Stomach smooth muscle (tissue), 2 donors: ENCODE results near the gene GLRX.

Source experiments
- H3K27ac ChIP-seq: one replicate; pipeline ENCODE4 v1.7.0; 2013; ENCODE audit warnings: mild to moderate bottlenecking, low read length, inconsistent platforms
- H3K27me3 ChIP-seq, 2 donors: one replicate each; pipeline ENCODE4 v1.7.0; 2013; ENCODE audit warnings: low read length in 2 of 2; ENCODE audit not compliant: insufficient read depth in 2 of 2, control insufficient read depth in 1 of 2
- H3K36me3 ChIP-seq, 2 donors: one replicate each; pipeline ENCODE4 v1.7.0; 2013; ENCODE audit warnings: low read length in 2 of 2; ENCODE audit not compliant: control insufficient read depth in 2 of 2, insufficient read depth in 2 of 2
- H3K4me1 ChIP-seq: one replicate; pipeline ENCODE4 v1.7.0; 2013; ENCODE audit warnings: low read length; ENCODE audit not compliant: control insufficient read depth, insufficient read depth
- H3K4me3 ChIP-seq, 2 donors: one replicate each; pipeline ENCODE4 v1.7.0; 2013; ENCODE audit warnings: low read length in 2 of 2
- H3K9ac ChIP-seq, 2 donors: one replicate each; pipeline ENCODE4 v1.7.0; 2013; ENCODE audit warnings: low read length in 2 of 2, mild to moderate bottlenecking in 1 of 2
- H3K9me3 ChIP-seq, 2 donors: one replicate each; pipeline ENCODE4 v1.7.0; 2013; ENCODE audit warnings: low read length in 2 of 2; ENCODE audit not compliant: control insufficient read depth in 2 of 2
- donor health status: healthy.
- donor health status: Pancreatic carcinoma.

GLRX gene

DNA sequence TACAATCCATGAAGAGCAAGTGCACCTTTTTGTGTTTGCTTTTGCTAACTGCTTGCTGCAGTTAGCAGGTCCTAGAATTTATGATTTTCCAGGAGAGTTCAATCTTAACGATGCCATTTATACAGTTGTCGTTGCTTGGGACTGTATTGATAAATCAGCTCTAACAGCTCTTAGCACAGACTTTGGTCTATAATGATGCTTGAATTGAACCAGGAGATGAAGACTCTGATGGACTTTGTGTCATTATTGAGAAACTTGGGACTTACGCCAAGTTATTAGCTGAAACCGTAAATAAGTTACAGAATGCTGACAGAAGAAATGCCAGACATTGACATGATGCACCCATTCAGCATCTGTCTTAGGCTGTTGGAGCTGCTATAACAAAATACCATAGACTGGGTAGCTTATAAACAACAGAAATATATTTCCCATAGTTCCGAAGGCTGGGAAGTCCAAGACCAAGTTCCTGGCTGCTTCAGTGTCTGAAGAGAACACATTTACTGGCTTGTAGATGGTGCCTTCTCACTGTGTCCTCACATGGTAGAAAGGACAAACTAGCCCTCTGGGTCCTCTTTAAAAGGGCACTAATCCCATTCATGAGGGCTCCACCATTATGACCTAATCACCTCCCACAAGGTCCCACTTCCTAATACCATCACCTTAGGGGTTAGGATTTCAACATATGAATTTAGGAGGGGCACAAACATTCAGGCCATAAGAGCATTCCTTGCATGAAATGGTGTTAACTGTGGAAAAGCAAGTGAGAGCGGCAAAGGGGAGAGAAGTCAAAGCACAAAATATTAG, 17.6 kb downstream of the GLRX start:
- Histone ChIP-seq H3K4me1 (peaks cover 16% of the 10 kb centered on the region), H3K27ac (no peak overlapping the region), H3K36me3 (peaks cover 2 to 3% of the 10 kb centered on the region in 2 donors), H3K27me3 (no peaks in the 10 kb centered on the region), H3K9ac (no peak overlapping the region), H3K4me3 (no peak overlapping the region), H3K9me3 (no peaks in the 10 kb centered on the region)

DNA sequence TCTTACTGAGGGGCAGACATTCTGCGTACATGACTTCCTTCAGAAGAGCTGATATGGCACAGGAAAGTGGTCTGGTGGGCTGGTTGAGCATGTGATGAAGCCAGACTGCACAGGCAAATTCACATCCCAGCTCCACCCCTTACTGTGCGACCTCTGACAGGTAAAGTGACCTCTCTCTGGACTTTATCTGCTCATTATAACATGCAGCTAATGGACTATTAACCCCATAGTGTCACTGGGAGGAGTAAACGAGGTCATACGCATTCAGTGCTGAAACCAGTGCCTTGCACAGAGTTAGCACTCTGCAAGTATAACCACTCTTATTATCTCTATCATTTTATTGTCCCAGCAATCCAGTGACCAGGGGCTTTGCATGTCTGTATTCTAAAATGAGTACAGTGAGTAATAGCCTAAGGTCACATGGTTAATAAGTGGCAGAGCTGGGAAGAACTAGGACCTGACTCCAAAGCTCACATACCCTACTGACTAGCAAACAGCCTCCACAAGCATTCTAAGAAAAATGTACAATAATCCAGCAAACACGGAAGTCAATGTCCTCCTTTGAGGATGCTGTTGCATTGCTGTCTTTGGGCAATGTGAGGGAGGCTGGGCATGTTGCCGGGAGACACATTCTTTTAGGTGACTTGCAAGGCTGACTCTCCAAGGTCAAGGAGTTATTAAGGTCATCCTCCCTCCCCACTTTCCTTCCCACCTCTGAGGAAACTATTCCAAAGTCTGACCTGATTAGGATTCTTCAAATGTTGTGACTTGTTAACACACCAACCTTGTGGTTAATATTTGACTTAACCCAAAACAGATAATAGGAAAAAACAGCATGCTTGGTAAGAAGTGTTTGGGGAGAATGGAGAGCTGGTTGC, 19.0 kb downstream of the GLRX start:
- H3K9ac ChIP-seq: no peak overlapping the region

DNA sequence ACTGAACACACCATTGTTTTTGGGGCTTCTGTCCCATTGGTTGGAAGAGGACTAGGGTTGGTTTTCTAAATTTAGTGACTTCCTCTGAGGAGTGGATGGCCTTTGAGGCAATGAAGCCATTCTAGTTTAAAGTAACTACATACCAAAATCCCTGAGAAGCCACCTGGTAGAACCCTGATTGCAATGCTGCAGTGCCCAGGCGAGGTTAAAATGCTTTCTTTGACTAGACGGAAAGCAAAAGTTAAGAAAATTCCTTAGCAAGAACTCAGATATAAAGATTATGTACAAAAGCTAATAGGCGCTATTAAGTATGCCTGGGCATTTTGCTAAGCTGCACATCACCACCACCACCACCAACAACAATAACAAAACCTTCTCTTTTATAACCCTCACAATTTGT, 20.6 kb downstream of the GLRX start:
- H3K27ac ChIP-seq: no peak overlapping the region
- H3K9ac ChIP-seq: no peak overlapping the region
- H3K4me3 ChIP-seq: no peak overlapping the region
- no peaks in the 10 kb centered on the region for H3K4me1 ChIP-seq
- no peaks in the 10 kb centered on the region for H3K27me3 ChIP-seq
- no peaks in the 10 kb centered on the region for H3K9me3 ChIP-seq
- peaks cover 4% of the 10 kb centered on the region in 2 donors for H3K36me3 ChIP-seq

More for the DNA sequence above, 19.0 kb downstream of the GLRX start:
- Histone ChIP-seq H3K27me3 (no peaks in the 10 kb centered on the region), H3K36me3 (peaks cover 2 to 3% of the 10 kb centered on the region in 2 donors), H3K4me1 (peaks cover 7% of the 10 kb centered on the region), H3K4me3 (no peak overlapping the region), H3K9me3 (no peaks in the 10 kb centered on the region), H3K27ac (no peak overlapping the region)

DNA sequence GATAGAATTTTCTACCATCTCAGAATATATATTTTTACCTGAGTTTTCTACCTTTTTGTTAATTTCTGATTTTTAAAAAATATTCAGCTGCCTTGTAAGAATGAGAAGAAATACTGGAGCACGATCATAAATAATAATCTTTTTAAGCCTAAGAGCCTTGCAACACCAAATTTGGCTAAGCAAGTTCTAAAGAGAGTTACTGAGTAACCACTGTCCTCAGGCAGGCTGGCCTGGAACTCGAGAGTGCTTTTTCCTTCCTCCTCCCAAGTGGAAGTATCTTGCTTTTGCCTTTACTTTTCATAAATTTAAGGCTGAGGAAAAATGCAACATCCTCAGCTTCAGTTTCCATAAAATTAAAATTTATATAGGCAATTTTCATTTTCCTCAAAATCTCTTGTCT, 21.0 kb downstream of the GLRX start:
- Histone ChIP-seq H3K9me3 (no peaks in the 10 kb centered on the region), H3K27me3 (no peaks in the 10 kb centered on the region), H3K9ac (no peak overlapping the region), H3K36me3 (peaks cover 7 to 8% of the 10 kb centered on the region in 2 donors), H3K4me3 (no peak overlapping the region), H3K4me1 (no peaks in the 10 kb centered on the region), H3K27ac (no peak overlapping the region)

DNA sequence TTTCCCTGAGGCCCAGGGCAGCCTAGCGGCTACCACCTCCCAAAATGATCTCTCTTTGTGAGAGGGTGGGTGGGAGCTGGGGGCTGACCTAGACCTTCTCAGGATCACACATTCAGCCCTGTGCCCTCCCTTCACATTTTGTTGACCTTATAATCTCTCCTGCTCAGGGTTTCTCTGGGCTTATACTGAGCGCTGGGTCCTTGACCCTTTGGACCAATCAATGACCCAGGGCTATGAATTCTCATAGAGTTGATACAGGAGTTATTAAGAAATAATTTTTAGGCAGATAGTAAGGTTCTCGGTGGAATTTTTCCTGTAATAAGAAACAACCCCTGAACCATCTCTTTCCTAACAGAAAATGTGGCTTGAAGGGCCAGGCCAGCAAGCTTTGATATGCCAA, 22.0 kb downstream of the GLRX start:
- H3K4me1 ChIP-seq: no peaks in the 10 kb centered on the region
- H3K27ac ChIP-seq: no peak overlapping the region
- H3K36me3 ChIP-seq: peaks cover 7 to 9% of the 10 kb centered on the region in 2 donors
- H3K4me3 ChIP-seq: no peak overlapping the region
- H3K9me3 ChIP-seq: no peaks in the 10 kb centered on the region
- no peak overlapping the region for H3K9ac ChIP-seq
- H3K27me3 ChIP-seq: no peaks in the 10 kb centered on the region

DNA sequence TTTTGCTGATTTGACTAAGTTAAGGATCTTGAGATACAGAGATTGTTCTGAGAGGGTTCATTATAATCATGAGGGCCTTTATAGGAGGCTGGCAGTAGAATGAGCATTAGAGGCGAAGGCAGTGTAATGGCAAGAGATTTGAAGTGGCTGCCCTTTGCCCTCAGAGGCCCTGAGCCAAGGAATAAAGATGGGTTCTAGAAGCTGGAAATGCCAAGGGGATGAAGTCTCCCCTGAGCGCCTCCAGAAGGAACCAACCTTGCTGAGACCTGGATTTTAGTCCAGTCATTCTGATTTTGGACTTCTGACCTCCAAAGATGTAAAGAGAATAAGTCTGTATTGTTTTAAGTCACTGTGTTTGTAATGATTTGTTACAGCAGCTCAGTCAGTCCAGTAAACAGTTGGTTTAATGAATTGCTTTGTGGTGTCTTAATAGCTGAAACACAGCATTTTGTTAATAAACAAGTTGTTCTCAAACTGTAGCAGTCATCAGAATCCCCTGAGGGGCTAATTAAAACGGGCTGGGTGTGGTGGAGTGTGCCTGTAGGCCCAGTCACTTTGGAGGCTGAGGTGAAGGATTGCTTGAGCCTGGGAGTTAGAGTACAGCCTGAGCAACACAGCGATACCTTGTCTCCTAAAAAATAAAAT, 23.2 kb downstream of the GLRX start:
- no peak overlapping the region for H3K9ac ChIP-seq
- H3K27me3 ChIP-seq: no peaks in the 10 kb centered on the region
- no peaks in the 10 kb centered on the region for H3K9me3 ChIP-seq
- no peaks in the 10 kb centered on the region for H3K4me1 ChIP-seq
- H3K27ac ChIP-seq: no peak overlapping the region
- no peak overlapping the region for H3K4me3 ChIP-seq
- peaks cover 6 to 7% of the 10 kb centered on the region in 2 donors for H3K36me3 ChIP-seq

DNA sequence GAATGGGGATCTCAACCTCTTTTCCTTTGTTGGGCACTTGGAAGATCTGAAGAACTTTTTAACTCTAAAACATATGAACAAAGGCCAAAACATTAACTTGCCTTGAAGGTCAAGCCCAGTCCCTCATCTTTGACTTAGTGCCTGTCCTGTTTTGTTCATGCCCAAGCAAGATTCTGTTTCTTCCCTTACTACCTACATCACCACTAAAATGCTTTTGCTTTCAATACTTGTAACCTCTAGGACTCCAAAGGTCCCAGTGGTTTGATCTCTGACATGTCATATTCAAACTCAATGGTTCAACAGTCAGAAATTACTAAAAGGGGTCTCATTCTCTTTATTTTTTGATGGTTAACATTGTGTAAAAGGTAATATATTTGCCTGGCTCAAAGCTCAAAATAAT, 24.0 kb downstream of the GLRX start:
- Histone ChIP-seq H3K9ac (no peak overlapping the region), H3K4me3 (no peak overlapping the region), H3K4me1 (no peaks in the 10 kb centered on the region), H3K36me3 (peaks cover 6 to 7% of the 10 kb centered on the region in 2 donors), H3K9me3 (no peaks in the 10 kb centered on the region), H3K27ac (no peak overlapping the region), H3K27me3 (no peaks in the 10 kb centered on the region)

DNA sequence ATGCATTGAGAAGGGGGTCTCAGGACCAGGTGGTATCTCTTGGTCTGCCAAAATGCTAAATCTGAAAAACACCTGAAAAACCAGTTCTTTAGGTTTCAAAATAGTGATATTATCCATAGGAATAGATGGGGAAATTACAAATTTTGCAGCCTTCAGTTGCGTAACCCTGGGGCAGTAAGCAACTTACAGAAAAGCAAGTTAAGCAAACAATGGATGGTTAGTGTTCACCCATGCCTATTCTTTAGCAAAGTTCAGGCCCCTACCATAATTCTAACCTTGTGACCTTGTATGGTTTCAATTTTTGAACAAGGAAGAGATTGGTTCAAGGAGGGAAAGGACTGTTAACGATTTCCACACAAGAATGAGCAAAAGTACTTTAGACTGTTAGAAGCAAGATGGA, 24.5 kb downstream of the GLRX start:
- Histone ChIP-seq H3K9ac (no peak overlapping the region), H3K4me1 (no peaks in the 10 kb centered on the region), H3K27me3 (no peaks in the 10 kb centered on the region), H3K9me3 (no peaks in the 10 kb centered on the region), H3K27ac (no peak overlapping the region), H3K4me3 (no peak overlapping the region), H3K36me3 (peaks cover 6 to 7% of the 10 kb centered on the region in 2 donors)

DNA sequence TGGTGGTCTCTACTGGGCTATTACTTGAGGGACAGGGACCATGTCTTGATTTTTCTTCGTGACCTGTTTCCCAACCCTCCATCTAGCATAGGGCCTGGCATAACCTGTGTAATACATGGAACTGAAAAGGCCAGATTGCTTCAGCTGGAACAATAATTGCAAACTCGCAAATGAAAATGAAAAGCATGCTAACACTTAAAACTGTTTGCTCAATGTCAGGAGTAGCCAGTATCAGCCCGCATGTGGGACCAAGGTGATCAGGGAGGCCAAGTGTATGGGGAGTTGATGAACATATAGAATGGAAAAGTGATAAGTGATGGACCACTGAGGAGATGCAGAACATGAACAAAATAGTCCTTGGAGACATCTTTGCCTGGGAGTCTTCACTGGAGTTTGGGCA, 25.2 kb downstream of the GLRX start:
- Histone ChIP-seq H3K4me3 (no peak overlapping the region), H3K36me3 (peaks cover 6 to 7% of the 10 kb centered on the region in 2 donors), H3K27me3 (no peaks in the 10 kb centered on the region), H3K27ac (no peak overlapping the region), H3K9ac (no peak overlapping the region), H3K4me1 (no peaks in the 10 kb centered on the region), H3K9me3 (no peaks in the 10 kb centered on the region)

DNA sequence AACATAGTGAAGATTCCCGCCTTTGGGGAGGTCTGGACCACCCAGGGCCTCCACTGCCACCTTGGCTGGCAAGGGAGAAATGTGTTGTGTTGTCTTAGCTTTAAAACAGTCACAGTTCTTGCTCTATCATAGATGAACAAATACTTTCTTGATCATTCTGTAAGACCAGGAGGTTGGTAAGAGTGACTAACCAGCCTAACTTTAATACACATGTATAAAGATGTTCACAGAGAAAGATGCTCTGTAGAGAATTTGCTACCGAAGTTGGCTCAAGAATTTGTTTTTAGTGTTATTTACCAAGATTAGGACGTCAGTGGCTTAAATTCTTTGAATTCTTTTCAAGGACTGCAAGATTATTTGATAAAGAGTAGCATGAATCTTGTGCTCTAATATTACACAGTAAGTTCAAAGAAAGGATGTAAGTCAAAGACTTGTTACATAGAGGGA, 28.4 kb downstream of the GLRX start:
- Histone ChIP-seq H3K9me3 (no peaks in the 10 kb centered on the region), H3K4me3 (no peak overlapping the region), H3K27ac (no peak overlapping the region), H3K4me1 (no peaks in the 10 kb centered on the region), H3K36me3 (peaks cover 8 to 10% of the 10 kb centered on the region in 2 donors), H3K9ac (no peak overlapping the region), H3K27me3 (no peaks in the 10 kb centered on the region)
